WTC11 (cell line): ENCODE results near the gene PTPRG. TPM values are rescaled to one million over a fixed set of nuclear protein-coding genes. Genes with fewer than 3 reads are reported as not detected.

Experiments used
- ATAC-seq: fragments of 200-7000 bp; cut with Tn5 transposase; 2 replicates; pipeline ENCODE4 v1.10.0; 2021; ENCODE audit warnings: mild to moderate bottlenecking, moderate library complexity
- CTCF ChIA-PET: fragments of 300-600 bp; sonication (Branson Sonifier 250); formaldehyde crosslinking; loops from one replicate; lab custom pipeline; 2021; ENCODE audit warnings: antibody characterized with exemption; lab: Charles Lee
- POLR2A ChIA-PET: fragments of 350-600 bp; sonication (Branson Sonifier 250); formaldehyde crosslinking; loops from one replicate; lab custom pipeline; 2021; ENCODE audit warnings: antibody characterized with exemption; lab: Charles Lee
- DNase-seq: peaks from one replicate; pipeline ENCODE4 v3.0.0; 2021; ENCODE audit warnings: low spot score
- H3K27ac Mint-ChIP-seq: 2 replicates; pipeline ENCODE4 v1.8.0; 2021; ENCODE audit warnings: mixed read lengths
- H3K27me3 Mint-ChIP-seq: 2 replicates; pipeline ENCODE4 v1.8.0; 2021; ENCODE audit warnings: low read depth, mild to moderate bottlenecking, moderate library complexity, mixed read lengths
- H3K36me3 Mint-ChIP-seq: 2 replicates; pipeline ENCODE4 v1.8.0; 2021; ENCODE audit warnings: mixed read lengths
- H3K4me1 Mint-ChIP-seq: 2 replicates; pipeline ENCODE4 v1.8.0; 2022; ENCODE audit warnings: mixed read lengths
- H3K4me3 Mint-ChIP-seq: 2 replicates; pipeline ENCODE4 v1.8.0; 2021; ENCODE audit warnings: mild to moderate bottlenecking, moderate library complexity, mixed read lengths
- H3K9me3 Mint-ChIP-seq: 2 replicates; pipeline ENCODE4 v1.8.0; 2021; ENCODE audit warnings: mixed read lengths
- ESRRA ChIP-seq: sonication (generic); formaldehyde crosslinking; IDR thresholded peaks from 2 replicates; pipeline ENCODE4 v1.8.1; 2022; ENCODE audit warnings: mild to moderate bottlenecking, missing genetic modification reagents, borderline replicate concordance
- FOXJ3 ChIP-seq: sonication (generic); formaldehyde crosslinking; IDR thresholded peaks from 2 replicates; pipeline ENCODE4 v1.9.0; 2021; ENCODE audit warnings: missing genetic modification reagents, mild to moderate bottlenecking, borderline replicate concordance
- JAZF1 ChIP-seq: fragments of 250-450 bp; sonication (Bioruptor Pico); IDR thresholded peaks from 2 replicates; pipeline ENCODE4 v1.9.0; 2021; ENCODE audit warnings: moderate library complexity, mild to moderate bottlenecking, inconsistent platforms
- KAT7 ChIP-seq: sonication (generic); formaldehyde crosslinking; IDR thresholded peaks from 2 replicates; pipeline ENCODE4 v1.8.1; 2023; ENCODE audit warnings: missing genetic modification reagents, mild to moderate bottlenecking, borderline replicate concordance
- NR3C1 ChIP-seq: sonication (generic); formaldehyde crosslinking; conservative IDR thresholded peaks from 2 replicates; pipeline ENCODE4 v1.8.1; 2023; ENCODE audit warnings: low read depth, mild to moderate bottlenecking, missing genetic modification reagents
- RELA ChIP-seq: sonication (generic); formaldehyde crosslinking; IDR thresholded peaks from 2 replicates; pipeline ENCODE4 v1.8.1; 2022; ENCODE audit warnings: missing genetic modification reagents, mild to moderate bottlenecking, borderline replicate concordance
- TEAD4 ChIP-seq: sonication (generic); formaldehyde crosslinking; IDR thresholded peaks from 2 replicates; pipeline ENCODE4 v1.8.0; 2022; ENCODE audit warnings: mild to moderate bottlenecking, missing genetic modification reagents
- ZNF671 ChIP-seq: fragments of 250-450 bp; sonication (Bioruptor Pico); IDR thresholded peaks from 2 replicates; pipeline ENCODE4 v1.8.0; 2021; ENCODE audit warnings: mild to moderate bottlenecking
- total RNA-seq: library from RNA; stranded (reverse); gene quantifications from 3 replicates; pipeline ENCODE4 v1.2.3, GENCODE V29; 2021
- TF ChIP-seq, protein P1 (sequence below): fragments of 250-450 bp; sonication (Bioruptor Pico); IDR thresholded peaks from 2 replicates; pipeline ENCODE4 v1.8.0; 2021; ENCODE audit warnings: mild to moderate bottlenecking
- TF ChIP-seq, protein P2 (sequence below): sonication (generic); formaldehyde crosslinking; IDR thresholded peaks from 2 replicates; pipeline ENCODE4 v1.8.1; 2022; ENCODE audit warnings: low read depth, mild to moderate bottlenecking, moderate library complexity, missing genetic modification reagents, borderline replicate concordance
- TF ChIP-seq, protein P3 (sequence below): sonication (generic); formaldehyde crosslinking; IDR thresholded peaks from 2 replicates; pipeline ENCODE4 v1.8.0; 2023; ENCODE audit warnings: mild to moderate bottlenecking, missing genetic modification reagents
- TF ChIP-seq, protein P4 (sequence below): fragments of 250-450 bp; sonication (Bioruptor Pico); IDR thresholded peaks from 2 replicates; pipeline ENCODE4 v1.9.0; 2021; ENCODE audit warnings: moderate library complexity, mild to moderate bottlenecking, inconsistent platforms, borderline replicate concordance
- TF ChIP-seq, protein P5 (sequence below): sonication (generic); formaldehyde crosslinking; IDR thresholded peaks from 2 replicates; pipeline ENCODE4 v1.8.0; 2022; ENCODE audit warnings: mild to moderate bottlenecking, missing genetic modification reagents
- TF ChIP-seq, protein P6 (sequence below): sonication (generic); formaldehyde crosslinking; IDR thresholded peaks from 2 replicates; pipeline ENCODE4 v1.8.0; 2022; ENCODE audit warnings: mild to moderate bottlenecking, missing genetic modification reagents
- TF ChIP-seq, protein P7 (sequence below): sonication (generic); formaldehyde crosslinking; IDR thresholded peaks from 2 replicates; pipeline ENCODE4 v1.8.1; 2022; ENCODE audit warnings: mild to moderate bottlenecking, moderate library complexity, missing genetic modification reagents
- TF ChIP-seq, protein P8 (sequence below): sonication (generic); formaldehyde crosslinking; conservative IDR thresholded peaks from 2 replicates; pipeline ENCODE4 v1.8.1; 2023; ENCODE audit warnings: mild to moderate bottlenecking, low read depth, missing genetic modification reagents, moderate library complexity
- TF ChIP-seq, protein P9 (sequence below): sonication (generic); formaldehyde crosslinking; IDR thresholded peaks from 2 replicates; pipeline ENCODE4 v1.8.0; 2022; ENCODE audit warnings: mild to moderate bottlenecking, missing genetic modification reagents

PTPRG gene
- total RNA-seq, 1 experiment from 2014 or later, result 106 TPM

DNA sequence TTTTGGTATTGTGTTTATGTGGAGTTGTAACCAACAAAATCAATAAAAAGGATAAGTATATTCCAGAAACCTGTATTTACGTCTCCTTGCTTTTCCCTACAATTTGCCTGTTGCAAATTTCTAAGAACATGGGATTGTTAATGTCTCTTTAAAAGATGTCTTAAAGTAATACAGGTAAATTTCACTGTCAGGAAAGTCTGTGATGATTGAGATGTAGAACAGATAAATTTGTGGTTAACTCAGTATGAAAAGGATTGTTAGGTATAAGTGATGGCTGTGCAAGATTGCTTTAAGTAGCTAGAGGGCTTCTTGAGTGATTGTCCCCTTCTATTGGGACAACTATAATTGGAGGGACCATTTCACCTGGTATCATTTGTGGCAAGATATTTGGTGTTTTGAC, 6.8 kb downstream of the PTPRG start (continued):
- TF ChIP-seq, protein P1, sequence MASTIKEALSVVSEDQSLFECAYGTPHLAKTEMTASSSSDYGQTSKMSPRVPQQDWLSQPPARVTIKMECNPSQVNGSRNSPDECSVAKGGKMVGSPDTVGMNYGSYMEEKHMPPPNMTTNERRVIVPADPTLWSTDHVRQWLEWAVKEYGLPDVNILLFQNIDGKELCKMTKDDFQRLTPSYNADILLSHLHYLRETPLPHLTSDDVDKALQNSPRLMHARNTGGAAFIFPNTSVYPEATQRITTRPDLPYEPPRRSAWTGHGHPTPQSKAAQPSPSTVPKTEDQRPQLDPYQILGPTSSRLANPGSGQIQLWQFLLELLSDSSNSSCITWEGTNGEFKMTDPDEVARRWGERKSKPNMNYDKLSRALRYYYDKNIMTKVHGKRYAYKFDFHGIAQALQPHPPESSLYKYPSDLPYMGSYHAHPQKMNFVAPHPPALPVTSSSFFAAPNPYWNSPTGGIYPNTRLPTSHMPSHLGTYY (CRISPR knock-in tag), result no peak
- TF ChIP-seq, protein P2, sequence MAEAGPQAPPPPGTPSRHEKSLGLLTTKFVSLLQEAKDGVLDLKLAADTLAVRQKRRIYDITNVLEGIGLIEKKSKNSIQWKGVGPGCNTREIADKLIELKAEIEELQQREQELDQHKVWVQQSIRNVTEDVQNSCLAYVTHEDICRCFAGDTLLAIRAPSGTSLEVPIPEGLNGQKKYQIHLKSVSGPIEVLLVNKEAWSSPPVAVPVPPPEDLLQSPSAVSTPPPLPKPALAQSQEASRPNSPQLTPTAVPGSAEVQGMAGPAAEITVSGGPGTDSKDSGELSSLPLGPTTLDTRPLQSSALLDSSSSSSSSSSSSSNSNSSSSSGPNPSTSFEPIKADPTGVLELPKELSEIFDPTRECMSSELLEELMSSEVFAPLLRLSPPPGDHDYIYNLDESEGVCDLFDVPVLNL (CRISPR knock-in tag), result no peak
- TF ChIP-seq, protein P3, sequence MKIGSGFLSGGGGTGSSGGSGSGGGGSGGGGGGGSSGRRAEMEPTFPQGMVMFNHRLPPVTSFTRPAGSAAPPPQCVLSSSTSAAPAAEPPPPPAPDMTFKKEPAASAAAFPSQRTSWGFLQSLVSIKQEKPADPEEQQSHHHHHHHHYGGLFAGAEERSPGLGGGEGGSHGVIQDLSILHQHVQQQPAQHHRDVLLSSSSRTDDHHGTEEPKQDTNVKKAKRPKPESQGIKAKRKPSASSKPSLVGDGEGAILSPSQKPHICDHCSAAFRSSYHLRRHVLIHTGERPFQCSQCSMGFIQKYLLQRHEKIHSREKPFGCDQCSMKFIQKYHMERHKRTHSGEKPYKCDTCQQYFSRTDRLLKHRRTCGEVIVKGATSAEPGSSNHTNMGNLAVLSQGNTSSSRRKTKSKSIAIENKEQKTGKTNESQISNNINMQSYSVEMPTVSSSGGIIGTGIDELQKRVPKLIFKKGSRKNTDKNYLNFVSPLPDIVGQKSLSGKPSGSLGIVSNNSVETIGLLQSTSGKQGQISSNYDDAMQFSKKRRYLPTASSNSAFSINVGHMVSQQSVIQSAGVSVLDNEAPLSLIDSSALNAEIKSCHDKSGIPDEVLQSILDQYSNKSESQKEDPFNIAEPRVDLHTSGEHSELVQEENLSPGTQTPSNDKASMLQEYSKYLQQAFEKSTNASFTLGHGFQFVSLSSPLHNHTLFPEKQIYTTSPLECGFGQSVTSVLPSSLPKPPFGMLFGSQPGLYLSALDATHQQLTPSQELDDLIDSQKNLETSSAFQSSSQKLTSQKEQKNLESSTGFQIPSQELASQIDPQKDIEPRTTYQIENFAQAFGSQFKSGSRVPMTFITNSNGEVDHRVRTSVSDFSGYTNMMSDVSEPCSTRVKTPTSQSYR (CRISPR knock-in tag), result no peak
- TF ChIP-seq TEAD4 (no peak), ESRRA (no peak), FOXJ3 (no peak)
- TF ChIP-seq, protein P4, sequence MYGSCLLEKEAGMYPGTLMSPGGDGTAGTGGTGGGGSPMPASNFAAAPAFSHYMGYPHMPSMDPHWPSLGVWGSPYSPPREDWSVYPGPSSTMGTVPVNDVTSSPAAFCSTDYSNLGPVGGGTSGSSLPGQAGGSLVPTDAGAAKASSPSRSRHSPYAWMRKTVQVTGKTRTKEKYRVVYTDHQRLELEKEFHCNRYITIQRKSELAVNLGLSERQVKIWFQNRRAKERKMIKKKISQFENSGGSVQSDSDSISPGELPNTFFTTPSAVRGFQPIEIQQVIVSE (CRISPR knock-in tag), result no peak
- TF ChIP-seq, protein P5, sequence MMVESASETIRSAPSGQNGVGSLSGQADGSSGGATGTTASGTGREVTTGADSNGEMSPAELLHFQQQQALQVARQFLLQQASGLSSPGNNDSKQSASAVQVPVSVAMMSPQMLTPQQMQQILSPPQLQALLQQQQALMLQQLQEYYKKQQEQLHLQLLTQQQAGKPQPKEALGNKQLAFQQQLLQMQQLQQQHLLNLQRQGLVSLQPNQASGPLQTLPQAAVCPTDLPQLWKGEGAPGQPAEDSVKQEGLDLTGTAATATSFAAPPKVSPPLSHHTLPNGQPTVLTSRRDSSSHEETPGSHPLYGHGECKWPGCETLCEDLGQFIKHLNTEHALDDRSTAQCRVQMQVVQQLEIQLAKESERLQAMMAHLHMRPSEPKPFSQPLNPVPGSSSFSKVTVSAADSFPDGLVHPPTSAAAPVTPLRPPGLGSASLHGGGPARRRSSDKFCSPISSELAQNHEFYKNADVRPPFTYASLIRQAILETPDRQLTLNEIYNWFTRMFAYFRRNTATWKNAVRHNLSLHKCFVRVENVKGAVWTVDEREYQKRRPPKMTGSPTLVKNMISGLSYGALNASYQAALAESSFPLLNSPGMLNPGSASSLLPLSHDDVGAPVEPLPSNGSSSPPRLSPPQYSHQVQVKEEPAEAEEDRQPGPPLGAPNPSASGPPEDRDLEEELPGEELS, result no peak
- TF ChIP-seq, protein P6, sequence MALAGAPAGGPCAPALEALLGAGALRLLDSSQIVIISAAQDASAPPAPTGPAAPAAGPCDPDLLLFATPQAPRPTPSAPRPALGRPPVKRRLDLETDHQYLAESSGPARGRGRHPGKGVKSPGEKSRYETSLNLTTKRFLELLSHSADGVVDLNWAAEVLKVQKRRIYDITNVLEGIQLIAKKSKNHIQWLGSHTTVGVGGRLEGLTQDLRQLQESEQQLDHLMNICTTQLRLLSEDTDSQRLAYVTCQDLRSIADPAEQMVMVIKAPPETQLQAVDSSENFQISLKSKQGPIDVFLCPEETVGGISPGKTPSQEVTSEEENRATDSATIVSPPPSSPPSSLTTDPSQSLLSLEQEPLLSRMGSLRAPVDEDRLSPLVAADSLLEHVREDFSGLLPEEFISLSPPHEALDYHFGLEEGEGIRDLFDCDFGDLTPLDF, result no peak
- TF ChIP-seq, protein P7, sequence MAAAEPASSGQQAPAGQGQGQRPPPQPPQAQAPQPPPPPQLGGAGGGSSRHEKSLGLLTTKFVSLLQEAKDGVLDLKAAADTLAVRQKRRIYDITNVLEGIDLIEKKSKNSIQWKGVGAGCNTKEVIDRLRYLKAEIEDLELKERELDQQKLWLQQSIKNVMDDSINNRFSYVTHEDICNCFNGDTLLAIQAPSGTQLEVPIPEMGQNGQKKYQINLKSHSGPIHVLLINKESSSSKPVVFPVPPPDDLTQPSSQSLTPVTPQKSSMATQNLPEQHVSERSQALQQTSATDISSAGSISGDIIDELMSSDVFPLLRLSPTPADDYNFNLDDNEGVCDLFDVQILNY (CRISPR knock-in tag), result no peak
- TF ChIP-seq, protein P8, sequence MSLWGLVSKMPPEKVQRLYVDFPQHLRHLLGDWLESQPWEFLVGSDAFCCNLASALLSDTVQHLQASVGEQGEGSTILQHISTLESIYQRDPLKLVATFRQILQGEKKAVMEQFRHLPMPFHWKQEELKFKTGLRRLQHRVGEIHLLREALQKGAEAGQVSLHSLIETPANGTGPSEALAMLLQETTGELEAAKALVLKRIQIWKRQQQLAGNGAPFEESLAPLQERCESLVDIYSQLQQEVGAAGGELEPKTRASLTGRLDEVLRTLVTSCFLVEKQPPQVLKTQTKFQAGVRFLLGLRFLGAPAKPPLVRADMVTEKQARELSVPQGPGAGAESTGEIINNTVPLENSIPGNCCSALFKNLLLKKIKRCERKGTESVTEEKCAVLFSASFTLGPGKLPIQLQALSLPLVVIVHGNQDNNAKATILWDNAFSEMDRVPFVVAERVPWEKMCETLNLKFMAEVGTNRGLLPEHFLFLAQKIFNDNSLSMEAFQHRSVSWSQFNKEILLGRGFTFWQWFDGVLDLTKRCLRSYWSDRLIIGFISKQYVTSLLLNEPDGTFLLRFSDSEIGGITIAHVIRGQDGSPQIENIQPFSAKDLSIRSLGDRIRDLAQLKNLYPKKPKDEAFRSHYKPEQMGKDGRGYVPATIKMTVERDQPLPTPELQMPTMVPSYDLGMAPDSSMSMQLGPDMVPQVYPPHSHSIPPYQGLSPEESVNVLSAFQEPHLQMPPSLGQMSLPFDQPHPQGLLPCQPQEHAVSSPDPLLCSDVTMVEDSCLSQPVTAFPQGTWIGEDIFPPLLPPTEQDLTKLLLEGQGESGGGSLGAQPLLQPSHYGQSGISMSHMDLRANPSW, result no peak
- TF ChIP-seq, all 79 proteins: peak for 0

DNA sequence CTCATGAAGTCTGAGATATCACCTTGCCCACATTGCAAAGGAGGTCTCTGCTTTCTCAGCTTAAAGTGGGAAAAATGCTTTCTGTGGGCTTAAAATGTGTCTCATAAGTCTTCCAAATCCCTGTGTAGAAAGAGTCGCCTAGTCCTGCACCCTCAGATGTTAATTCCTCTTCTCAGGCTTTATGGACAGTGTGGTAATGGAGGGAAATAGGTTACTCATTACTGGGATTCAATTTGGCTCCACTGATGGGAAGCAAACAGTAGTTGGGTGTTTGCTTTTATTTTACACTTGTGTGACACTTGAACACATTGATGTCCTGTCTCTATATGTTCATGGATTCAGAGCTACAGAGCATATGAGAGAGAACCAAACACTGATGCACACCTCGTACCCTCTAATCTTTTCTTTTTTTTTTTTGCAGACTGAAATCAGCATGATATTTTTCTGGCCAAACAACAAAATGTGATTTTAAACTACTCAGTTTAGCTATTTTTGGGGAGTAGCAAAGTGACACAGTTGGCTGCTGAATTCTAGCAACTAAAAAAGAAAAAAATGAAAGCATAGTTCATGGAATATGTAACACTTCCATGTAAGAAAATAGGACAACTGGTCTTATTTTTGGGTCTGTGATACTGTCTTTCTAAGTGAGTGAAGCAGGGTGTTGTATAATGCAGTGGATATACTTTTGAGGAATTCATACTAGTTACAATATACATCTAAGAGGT, 8.6 kb downstream of the PTPRG start:
- H3K9me3 Mint-ChIP-seq, result peaks cover 14% of the 10 kb centered on the region
- DNase-seq, result no peak
- POLR2A ChIA-PET, result interaction anchor here (0.7 kb wide), 1 partner anchor 35 kb away, joined by 3 read pairs; no protein-coding TSS in a partner anchor
- TF ChIP-seq, protein P8, result no peak
- TF ChIP-seq NR3C1 (CRISPR knock-in tag) (no peak), JAZF1 (CRISPR knock-in tag) (no peak), KAT7 (CRISPR knock-in tag) (no peak), ZNF671 (CRISPR knock-in tag) (no peak), RELA (CRISPR knock-in tag) (no peak)
- TF ChIP-seq, protein P4 (CRISPR knock-in tag), result no peak
- TF ChIP-seq, protein P9, sequence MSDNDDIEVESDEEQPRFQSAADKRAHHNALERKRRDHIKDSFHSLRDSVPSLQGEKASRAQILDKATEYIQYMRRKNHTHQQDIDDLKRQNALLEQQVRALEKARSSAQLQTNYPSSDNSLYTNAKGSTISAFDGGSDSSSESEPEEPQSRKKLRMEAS, result no peak

More for the DNA sequence above, 8.6 kb downstream of the PTPRG start:
- CTCF ChIA-PET, result no interaction called here
- H3K27ac Mint-ChIP-seq, result peak overlapping the region; percentile 87
- H3K4me3 Mint-ChIP-seq, result no peak overlapping the region
- H3K27me3 Mint-ChIP-seq, result no peaks in the 10 kb centered on the region
- H3K36me3 Mint-ChIP-seq, result peaks cover 27% of the 10 kb centered on the region
- H3K4me1 Mint-ChIP-seq, result peaks cover 92% of the 10 kb centered on the region
- ATAC-seq, result no peak
